Neutrophil (primary cell): ENCODE results near the gene P2RX6.

Source experiments
- H3K27ac ChIP-seq: fragments of 200-600 bp; sonication (generic); 2 replicates; pipeline ENCODE4 v1.5.1; 2016; ENCODE audit warnings: mild to moderate bottlenecking, moderate library complexity
- H3K27me3 ChIP-seq: fragments of 200-600 bp; sonication (generic); 2 replicates; pipeline ENCODE4 v1.6.0; 2016; ENCODE audit warnings: mild to moderate bottlenecking
- H3K36me3 ChIP-seq: fragments of 200-600 bp; sonication (generic); 2 replicates; pipeline ENCODE4 v1.5.1; 2017
- H3K4me1 ChIP-seq, 2 experiments: fragments of 200-600 bp in 1 of 2; sonication (generic) in 1 of 2; 1 replicate in 1 of 2; 2 replicates in 1 of 2; pipeline versions ENCODE4 v1.5.1 to v1.6.1; 2013 to 2016; ENCODE audit warnings: low read depth in 1 of 2, low read length in 1 of 2, mild to moderate bottlenecking in 1 of 2, moderate library complexity in 1 of 2; ENCODE audit not compliant: control insufficient read depth in 1 of 2, insufficient read depth in 1 of 2
- H3K4me3 ChIP-seq, 2 experiments: fragments of 200-600 bp in 1 of 2; sonication (generic) in 1 of 2; 1 replicate in 1 of 2; 2 replicates in 1 of 2; pipeline ENCODE4 v1.5.1; 2013 to 2016; ENCODE audit warnings: low read depth in 1 of 2, low read length in 1 of 2, mild to moderate bottlenecking in 1 of 2, moderate library complexity in 1 of 2
- H3K9me3 ChIP-seq: fragments of 200-600 bp; sonication (generic); 2 replicates; pipeline ENCODE4 v1.5.1; 2016
- CTCF ChIP-seq: fragments of 200-600 bp; sonication (generic); IDR thresholded peaks from 2 replicates; pipeline ENCODE4 v1.5.1; 2016; ENCODE audit warnings: antibody characterized with exemption

Gene P2RX6

GRCh38 chr22:20987375-20987774 lies 27.6 kb upstream of the P2RX6 start:
- H3K4me3 ChIP-seq = no peak overlapping the region
- no peak for TF ChIP-seq CTCF
- no peak overlapping the region for H3K27ac ChIP-seq
- no peaks in the 10 kb centered on the region for H3K27me3 ChIP-seq
- peaks cover 7% of the 10 kb centered on the region in 2 experiments for H3K4me1 ChIP-seq
- H3K9me3 ChIP-seq = no peaks in the 10 kb centered on the region
- peaks cover 41% of the 10 kb centered on the region for H3K36me3 ChIP-seq

- H3K27me3 ChIP-seq = no peaks in the 10 kb centered on the region
- TF ChIP-seq CTCF = no peak
- no peak overlapping the region for H3K27ac ChIP-seq
- H3K4me1 ChIP-seq = no peaks in the 10 kb centered on the region
- no peak overlapping the region for H3K4me3 ChIP-seq
- peaks cover 55% of the 10 kb centered on the region for H3K36me3 ChIP-seq
- H3K9me3 ChIP-seq = no peaks in the 10 kb centered on the region
Observed at GRCh38 chr22:20988573-20989322, 26.2 kb upstream of the P2RX6 start.

GRCh38 chr22:20989323-20990138 lies 25.4 kb upstream of the P2RX6 start:
- Histone ChIP-seq H3K4me3 (no peak overlapping the region), H3K27me3 (no peaks in the 10 kb centered on the region), H3K9me3 (no peaks in the 10 kb centered on the region), H3K36me3 (peaks cover 63% of the 10 kb centered on the region), H3K27ac (no peak overlapping the region), H3K4me1 (no peaks in the 10 kb centered on the region)
- TF ChIP-seq CTCF = no peak

GRCh38 chr22:20990184-20991180 lies 24.5 kb upstream of the P2RX6 start:
- no peak for TF ChIP-seq CTCF
- H3K27ac ChIP-seq = no peak overlapping the region
- H3K9me3 ChIP-seq = no peaks in the 10 kb centered on the region
- no peak overlapping the region for H3K4me3 ChIP-seq
- peaks cover 70% of the 10 kb centered on the region for H3K36me3 ChIP-seq
- no peaks in the 10 kb centered on the region for H3K4me1 ChIP-seq
- H3K27me3 ChIP-seq = no peaks in the 10 kb centered on the region
